Endothelial cell of umbilical vein (primary cell): ENCODE results near the gene HDLBP.

Experiments
- CTCF ChIP-seq, 2 donors: IDR thresholded peaks; 1 replicate in 1 of 2; 2 replicates in 1 of 2; pipeline ENCODE4 v1.5.1; 2011; ENCODE audit warnings: low read length in 2 of 2, mild to moderate bottlenecking in 2 of 2, moderate library complexity in 2 of 2, control low read depth in 1 of 2, inconsistent platforms in 1 of 2, low read depth in 1 of 2; ENCODE audit not compliant: insufficient read depth in 1 of 2; ENCODE audit errors: extremely low read depth in 1 of 2
- EZH2 ChIP-seq: IDR thresholded peaks from 2 replicates; pipeline ENCODE4 v1.6.1; 2012; ENCODE audit warnings: borderline replicate concordance, low read depth, mild to moderate bottlenecking, moderate library complexity, low read length, inconsistent platforms; ENCODE audit not compliant: severe bottlenecking
- FOS ChIP-seq: IDR thresholded peaks from 2 replicates; pipeline ENCODE4 v1.6.1; 2011; ENCODE audit warnings: mild to moderate bottlenecking, low read length, moderate library complexity, borderline replicate concordance; ENCODE audit not compliant: insufficient read depth
- JUN ChIP-seq: IDR thresholded peaks from 2 replicates; pipeline ENCODE4 v1.6.1; 2011; ENCODE audit warnings: borderline replicate concordance, low read depth; ENCODE audit not compliant: insufficient read length, insufficient read depth
- MAX ChIP-seq: IDR thresholded peaks from 2 replicates; pipeline ENCODE4 v1.6.1; 2011; ENCODE audit not compliant: insufficient read depth, insufficient read length
- MYC ChIP-seq: IDR thresholded peaks from one replicate; pipeline ENCODE4 v1.6.1; 2011; ENCODE audit warnings: mild to moderate bottlenecking, low read depth, low read length
- POLR2A ChIP-seq: IDR thresholded peaks from 2 replicates; pipeline ENCODE4 v1.6.1; 2012; ENCODE audit warnings: low read depth, mild to moderate bottlenecking, control low read depth, low read length
- POLR2AphosphoS5 ChIP-seq: IDR thresholded peaks from 2 replicates; pipeline ENCODE4 v1.6.1; 2012; ENCODE audit warnings: low read depth, mild to moderate bottlenecking, control low read depth, low read length, moderate library complexity; ENCODE audit not compliant: insufficient read depth

GRCh38 chr2:241271706-241272302 is 43.7 kb downstream of the HDLBP start:
- peak; percentile 52 for TF ChIP-seq POLR2A
- no peak for TF ChIP-seq EZH2
- no peak for TF ChIP-seq CTCF (IDR thresholded peaks at IDR 0.05; ENCODE audit: extremely low read depth in 1 of 2, insufficient read depth in 1 of 2, low read depth in 1 of 2, low read length in 2 of 2)
- TF ChIP-seq JUN = no peak
- TF ChIP-seq MAX = peak; percentile 82
- peak; percentile 57 for TF ChIP-seq POLR2AphosphoS5
- no peak for TF ChIP-seq FOS
- peak; percentile 4 for TF ChIP-seq MYC
